ENCODE results near the gene ARL16.

ARL16 gene

DNA sequence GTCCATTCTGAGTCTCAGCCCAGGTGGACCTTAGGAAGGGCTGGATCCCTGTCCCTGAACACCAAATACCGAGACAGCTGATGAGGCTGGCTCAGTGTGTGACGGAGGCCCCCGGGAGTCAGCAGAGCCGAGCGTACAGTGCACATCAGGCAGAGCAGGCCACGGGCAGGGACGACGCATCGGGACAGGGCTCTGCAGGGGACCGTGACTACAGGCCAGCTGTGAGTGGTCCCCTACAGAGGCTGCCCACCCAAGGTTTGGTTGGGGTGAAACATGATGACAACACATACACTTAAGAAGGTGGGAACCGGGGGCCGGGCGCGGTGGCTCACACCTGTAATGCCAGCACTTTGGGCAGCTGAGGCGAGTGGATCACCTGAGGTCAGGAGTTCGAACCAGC, 10.6 kb downstream of the ARL16 start:
- no peak for TF ChIP-seq ZFX (IDR thresholded peaks at IDR 0.05; ENCODE audit: borderline replicate concordance)
- TF ChIP-seq, protein P1, sequence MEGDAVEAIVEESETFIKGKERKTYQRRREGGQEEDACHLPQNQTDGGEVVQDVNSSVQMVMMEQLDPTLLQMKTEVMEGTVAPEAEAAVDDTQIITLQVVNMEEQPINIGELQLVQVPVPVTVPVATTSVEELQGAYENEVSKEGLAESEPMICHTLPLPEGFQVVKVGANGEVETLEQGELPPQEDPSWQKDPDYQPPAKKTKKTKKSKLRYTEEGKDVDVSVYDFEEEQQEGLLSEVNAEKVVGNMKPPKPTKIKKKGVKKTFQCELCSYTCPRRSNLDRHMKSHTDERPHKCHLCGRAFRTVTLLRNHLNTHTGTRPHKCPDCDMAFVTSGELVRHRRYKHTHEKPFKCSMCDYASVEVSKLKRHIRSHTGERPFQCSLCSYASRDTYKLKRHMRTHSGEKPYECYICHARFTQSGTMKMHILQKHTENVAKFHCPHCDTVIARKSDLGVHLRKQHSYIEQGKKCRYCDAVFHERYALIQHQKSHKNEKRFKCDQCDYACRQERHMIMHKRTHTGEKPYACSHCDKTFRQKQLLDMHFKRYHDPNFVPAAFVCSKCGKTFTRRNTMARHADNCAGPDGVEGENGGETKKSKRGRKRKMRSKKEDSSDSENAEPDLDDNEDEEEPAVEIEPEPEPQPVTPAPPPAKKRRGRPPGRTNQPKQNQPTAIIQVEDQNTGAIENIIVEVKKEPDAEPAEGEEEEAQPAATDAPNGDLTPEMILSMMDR (IDR thresholded peaks at IDR 0.05) = no peak
- H3K27ac ChIP-seq = no peak overlapping the region

DNA sequence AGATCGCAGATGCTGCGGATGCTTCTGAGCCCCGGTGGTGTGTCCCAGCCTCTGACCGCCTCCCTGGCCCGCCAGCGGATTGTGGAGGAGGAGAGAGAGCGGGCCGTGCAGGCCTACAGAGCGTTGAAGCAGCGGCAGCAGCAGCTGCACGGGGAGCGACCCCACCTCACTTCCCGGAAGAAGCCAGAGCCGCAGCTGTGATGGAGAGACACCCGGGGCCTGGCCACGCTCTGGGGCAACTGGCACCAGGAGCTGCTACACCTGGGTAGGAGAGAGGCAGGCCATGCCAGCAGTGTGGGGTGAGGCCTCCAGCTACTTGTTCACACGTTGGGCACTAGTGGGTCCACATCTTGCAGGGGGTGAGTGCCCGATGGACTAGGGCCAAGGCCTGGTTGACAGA, 11.1 kb downstream of the ARL16 start:
- TF ChIP-seq, protein P1 (IDR thresholded peaks at IDR 0.05) = no peak
- TF ChIP-seq ZFX (IDR thresholded peaks at IDR 0.05; ENCODE audit: borderline replicate concordance) = no peak
- H3K27ac ChIP-seq = no peak overlapping the region

DNA sequence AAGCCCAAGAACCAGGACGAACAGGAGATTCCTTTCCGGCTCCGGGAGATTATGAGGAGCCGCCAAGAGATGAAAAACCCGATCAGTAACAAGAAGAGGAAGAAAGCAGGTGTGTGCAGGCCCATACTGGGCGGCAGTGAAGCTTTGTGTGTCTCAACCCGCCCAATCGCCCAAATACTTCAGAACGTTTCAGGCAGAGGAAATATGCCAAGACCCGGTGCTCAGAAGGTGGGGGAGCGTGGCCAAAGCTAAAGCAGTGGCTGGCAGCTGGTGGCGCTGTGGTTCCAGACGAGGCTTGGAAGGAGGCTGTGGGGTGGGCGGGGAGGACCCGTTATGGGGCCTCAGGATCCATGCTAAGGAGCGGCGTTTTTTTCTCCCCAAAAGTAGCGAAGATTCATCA, 15.8 kb downstream of the ARL16 start:
- H3K27ac ChIP-seq = peak overlapping the region; percentile 84
- TF ChIP-seq, protein P1 (IDR thresholded peaks at IDR 0.05) = 0 out of 2 replicates have a peak, but pooled peaks have one; percentile 9
- TF ChIP-seq ZFX (IDR thresholded peaks at IDR 0.05; ENCODE audit: borderline replicate concordance) = no peak

DNA sequence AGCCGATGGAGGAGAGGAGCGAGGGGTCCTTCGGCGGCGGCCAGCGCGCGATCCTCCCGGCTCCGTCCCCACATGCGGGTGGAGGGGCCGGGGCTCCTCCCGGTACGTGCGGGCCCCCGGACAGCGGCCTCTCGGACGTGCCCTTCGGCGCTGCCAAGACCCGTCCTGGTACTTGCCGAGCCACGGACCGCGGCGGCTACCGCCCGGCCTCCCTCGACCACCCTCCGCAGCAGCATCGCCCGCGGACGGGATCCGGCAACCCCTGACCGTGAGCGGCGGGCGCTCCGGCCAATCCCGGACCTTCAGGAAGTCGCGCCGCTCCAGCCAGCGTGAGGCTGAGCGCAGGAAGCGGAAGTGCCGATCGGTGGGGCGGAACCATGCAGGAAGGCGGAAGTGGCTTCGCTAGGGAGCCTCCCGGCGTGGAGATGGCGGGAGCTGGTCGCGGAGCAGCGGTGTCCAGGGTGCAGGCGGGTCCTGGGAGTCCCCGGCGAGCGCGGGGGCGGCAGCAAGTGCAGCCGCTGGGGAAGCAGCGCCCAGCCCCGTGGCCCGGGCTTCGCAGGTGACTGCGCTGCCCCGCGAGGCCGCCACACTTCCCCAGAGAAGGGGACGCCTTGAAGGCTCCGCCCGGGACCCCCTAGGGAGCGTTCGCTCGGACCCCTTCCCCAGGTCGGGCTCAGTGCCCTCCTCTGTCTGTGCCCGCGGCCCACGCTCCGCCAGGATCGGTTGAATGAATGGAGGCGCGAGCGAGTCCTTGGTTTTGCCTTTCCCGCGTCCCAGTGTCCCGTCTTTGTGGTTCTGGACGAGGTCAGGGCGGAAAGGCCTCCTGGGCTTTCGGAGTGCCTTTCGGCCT, 17.0 kb downstream of the ARL16 start, which contains the start of the genes CCDC137 and OXLD1:
Gene CCDC137, plus strand, starts transcription at position 396 of the 850 bp plus-strand sequence. Its CDS starts 30 bp downstream, at position 426.
Gene OXLD1, minus strand, starts transcription at position 264 of the 850 bp plus-strand sequence. Its CDS starts 28 bp downstream, at position 236.
- no peak for TF ChIP-seq ZFX (IDR thresholded peaks at IDR 0.05; ENCODE audit: borderline replicate concordance)
- TF ChIP-seq, protein P1 (IDR thresholded peaks at IDR 0.05) = no peak
- H3K27ac ChIP-seq = peak within 1 kb of the TSS; percentile 84

DNA sequence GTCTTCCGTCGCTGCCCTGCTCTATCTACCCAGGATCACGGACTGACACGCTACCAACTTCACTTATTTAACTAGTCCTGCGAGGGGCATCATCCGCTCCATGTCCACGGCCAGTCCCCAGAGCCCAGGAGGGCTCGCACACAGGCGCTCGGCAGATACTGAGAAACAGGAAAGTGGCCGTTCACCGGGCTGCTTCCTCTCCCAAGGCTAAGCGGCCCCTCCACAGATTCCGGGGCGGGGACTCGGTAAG, 17.6 kb downstream of the ARL16 start:
- TF ChIP-seq ZFX (IDR thresholded peaks at IDR 0.05; ENCODE audit: borderline replicate concordance) = no peak
- peak overlapping the region; percentile 84 for H3K27ac ChIP-seq

DNA sequence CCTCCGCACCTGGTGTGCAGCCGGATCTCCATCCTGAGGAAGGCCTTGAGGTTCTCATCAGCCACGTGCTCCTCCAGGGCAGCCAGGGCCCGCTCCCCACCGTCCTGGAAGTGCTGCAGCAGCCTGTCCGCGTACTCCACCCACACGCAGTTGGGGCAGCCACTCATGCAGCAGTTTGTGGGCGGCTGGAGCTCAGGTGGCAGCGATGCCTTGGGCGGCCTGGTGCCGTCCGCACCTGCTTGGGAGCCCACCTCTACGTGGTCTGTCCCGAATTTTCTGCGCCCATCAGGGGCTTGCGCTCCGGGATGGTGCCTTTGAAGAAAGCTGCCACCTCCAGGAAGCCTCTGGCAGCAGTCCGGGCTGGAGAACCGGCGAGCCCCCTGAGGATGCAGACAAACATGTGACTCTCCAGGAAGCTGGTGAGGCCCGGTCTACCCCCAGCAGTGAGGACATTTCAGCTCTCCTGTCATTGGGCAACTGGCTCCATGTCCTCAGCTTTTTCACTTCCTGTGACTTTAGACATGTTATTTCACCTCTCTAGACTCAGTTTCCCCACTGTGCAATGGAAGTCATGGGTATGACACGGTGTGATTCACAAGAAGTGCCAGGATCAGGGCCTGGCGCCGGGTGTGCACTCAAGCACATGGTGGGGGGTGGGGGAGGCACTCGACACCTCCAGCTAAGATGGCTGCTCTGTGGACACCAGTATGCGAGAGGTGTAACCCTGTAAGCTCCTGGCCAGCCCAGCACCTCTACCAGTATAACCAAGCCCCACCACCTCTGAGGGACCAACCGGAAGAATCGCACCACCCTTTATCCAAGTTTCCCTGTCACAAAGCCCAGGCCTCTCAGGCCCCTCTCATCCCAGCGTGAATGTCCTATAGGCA, 18.1 kb downstream of the ARL16 start:
- TF ChIP-seq, protein P1 (IDR thresholded peaks at IDR 0.05) = no peak
- TF ChIP-seq ZFX (IDR thresholded peaks at IDR 0.05; ENCODE audit: borderline replicate concordance) = no peak
- peak overlapping the region; percentile 84 for H3K27ac ChIP-seq

DNA sequence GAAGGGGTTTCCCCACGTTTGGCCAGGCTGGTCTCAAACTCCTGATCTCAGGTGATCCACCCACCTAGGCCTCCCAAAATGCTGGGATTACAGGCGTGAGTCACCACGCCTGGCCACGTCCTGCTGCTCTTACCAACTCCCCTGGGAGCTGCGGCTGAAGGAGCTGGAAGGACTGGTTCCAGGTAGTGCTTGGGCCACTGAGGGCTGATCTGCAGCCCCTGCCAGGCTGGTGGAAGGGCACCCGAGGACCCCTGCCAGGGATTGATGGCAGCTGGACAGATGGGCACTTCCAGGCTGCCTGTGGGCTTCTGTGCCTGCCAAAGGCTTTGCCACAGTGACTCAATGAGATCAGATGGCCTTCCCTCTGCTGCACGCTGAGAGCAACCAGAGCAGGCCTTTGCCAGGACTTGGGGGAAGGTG, 19.5 kb downstream of the ARL16 start:
- TF ChIP-seq, protein P1 (IDR thresholded peaks at IDR 0.05) = no peak
- no peak for TF ChIP-seq ZFX (IDR thresholded peaks at IDR 0.05; ENCODE audit: borderline replicate concordance)
- peak overlapping the region; percentile 34 for H3K27ac ChIP-seq

Measured in 22Rv1 (cell line).